OCI-LY1 (cell line): ENCODE results near the gene ADTRP.

Experiments
- H2AFZ ChIP-seq: fragments of 200-600 bp; sonication (generic), shearing (Covaris generic); 2 replicates; pipeline ENCODE4 v1.6.0; 2014; ENCODE audit warnings: antibody characterized with exemption, mild to moderate bottlenecking, low read length
- H3F3A ChIP-seq: fragments of 200-600 bp; sonication (generic), shearing (Covaris generic); 2 replicates; pipeline ENCODE4 v1.6.0; 2014; ENCODE audit warnings: mild to moderate bottlenecking, antibody characterized with exemption, low read length, moderate library complexity; ENCODE audit not compliant: insufficient read depth
- H3K27ac ChIP-seq: fragments of 200-600 bp; sonication (generic); 2 replicates; pipeline ENCODE4 v1.5.1; 2014; ENCODE audit warnings: low read length, mixed run types, mild to moderate bottlenecking, low read depth; ENCODE audit not compliant: poor library complexity, severe bottlenecking
- H3K27me3 ChIP-seq: fragments of 200-600 bp; sonication (generic); 2 replicates; pipeline ENCODE4 v1.6.0; 2014; ENCODE audit warnings: antibody characterized with exemption, mild to moderate bottlenecking, low read length, moderate library complexity; ENCODE audit not compliant: insufficient read depth
- H3K36me3 ChIP-seq: fragments of 200-600 bp; sonication (generic); 2 replicates; pipeline ENCODE4 v1.6.1; 2014; ENCODE audit warnings: mild to moderate bottlenecking, antibody characterized with exemption, low read length, moderate library complexity, mixed read lengths; ENCODE audit not compliant: insufficient read depth
- H3K4me1 ChIP-seq: fragments of 200-600 bp; sonication (generic); 2 replicates; pipeline ENCODE4 v1.5.1; 2014; ENCODE audit warnings: mild to moderate bottlenecking, low read length, moderate library complexity; ENCODE audit not compliant: insufficient read depth, severe bottlenecking
- H3K4me2 ChIP-seq: fragments of 200-600 bp; sonication (generic), shearing (Covaris generic); 2 replicates; pipeline ENCODE4 v1.6.1; 2014; ENCODE audit warnings: low read length
- H3K4me3 ChIP-seq: fragments of 200-600 bp; sonication (generic); 2 replicates; pipeline ENCODE4 v1.5.1; 2014; ENCODE audit warnings: low read length, low read depth, mild to moderate bottlenecking, mixed read lengths; ENCODE audit not compliant: poor library complexity, severe bottlenecking
- H3K79me2 ChIP-seq: fragments of 200-600 bp; shearing (Covaris generic); 2 replicates; pipeline ENCODE4 v1.6.1; 2016; ENCODE audit warnings: mixed run types, low read length, mixed read lengths; ENCODE audit not compliant: insufficient read depth
- H3K9ac ChIP-seq: fragments of 200-600 bp; sonication (generic), shearing (Covaris generic); 2 replicates; pipeline ENCODE4 v1.6.1; 2014; ENCODE audit warnings: mild to moderate bottlenecking, low read length, mixed read lengths
- H3K9me2 ChIP-seq: fragments of 200-600 bp; sonication (generic), shearing (Covaris generic); 2 replicates; pipeline ENCODE4 v1.6.1; 2014; ENCODE audit warnings: low read depth, mild to moderate bottlenecking, low read length, mixed read lengths
- H3K9me3 ChIP-seq: fragments of 200-600 bp; shearing (Covaris generic); 2 replicates; pipeline ENCODE4 v1.6.1; 2014; ENCODE audit warnings: low read length, mixed read lengths
- H4K20me1 ChIP-seq: fragments of 200-600 bp; sonication (generic), shearing (Covaris generic); 2 replicates; pipeline ENCODE4 v1.6.0; 2016; ENCODE audit warnings: mild to moderate bottlenecking, low read length; ENCODE audit not compliant: insufficient read depth
- EZH2 ChIP-seq: fragments of 200-600 bp; sonication (generic), shearing (Covaris generic); IDR thresholded peaks from 2 replicates; pipeline ENCODE4 v1.8.0; 2017; ENCODE audit warnings: borderline replicate concordance, mixed run types, mild to moderate bottlenecking, antibody characterized with exemption, low read length, moderate library complexity, mixed read lengths
- TF ChIP-seq, protein P1 (sequence below): fragments of 200-600 bp; sonication (generic), shearing (Covaris generic); IDR thresholded peaks from 2 replicates; pipeline ENCODE4 v1.5.1; 2017; ENCODE audit warnings: mild to moderate bottlenecking, antibody characterized with exemption, low read length, moderate library complexity, mixed read lengths

The ADTRP gene

DNA sequence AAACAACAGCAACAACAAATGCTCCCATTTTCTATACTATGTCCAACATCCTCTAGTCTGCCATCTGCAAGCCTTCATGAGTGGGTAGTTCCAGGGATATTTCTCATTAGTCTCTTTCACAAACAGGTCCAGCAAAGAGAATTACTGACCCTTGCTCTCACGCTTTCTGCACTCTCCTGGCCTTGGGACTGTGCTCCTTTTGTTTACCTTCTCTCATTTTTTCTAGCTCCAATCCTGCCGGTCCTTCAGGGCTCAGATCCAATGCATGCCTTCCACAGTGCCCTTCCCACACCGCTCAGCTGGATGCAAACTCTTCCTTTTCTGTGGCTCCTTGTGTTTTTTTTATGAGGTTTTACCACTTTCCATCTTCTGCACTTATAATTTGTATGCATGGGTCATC, 47.2 kb downstream of the ADTRP start:
- Histone ChIP-seq H3K4me1 (peaks cover 25% of the 10 kb centered on the region), H3K4me2 (no peak overlapping the region), H3K27ac (no peak overlapping the region)

DNA sequence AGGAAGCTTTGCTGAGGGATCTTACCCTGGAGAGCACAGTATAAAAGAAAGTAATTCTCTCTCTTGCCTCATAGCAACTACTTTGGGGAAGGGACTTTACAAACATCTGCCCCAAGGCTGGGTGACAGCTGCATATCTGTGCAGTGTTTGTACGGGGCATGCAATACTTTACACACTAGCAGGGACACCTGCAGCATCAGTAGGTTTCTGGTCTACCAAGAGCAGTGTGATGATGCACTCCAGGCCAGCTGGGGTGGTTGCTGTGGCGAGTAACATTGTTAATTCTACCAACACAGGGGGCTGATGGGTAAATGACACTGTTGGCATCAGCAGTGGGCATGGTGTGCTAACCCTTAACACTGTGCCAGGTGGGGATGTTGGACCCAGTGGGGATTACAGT, 48.0 kb downstream of the ADTRP start:
- no peaks in the 10 kb centered on the region for H4K20me1 ChIP-seq
- H3K27me3 ChIP-seq, result no peaks in the 10 kb centered on the region; the same call in 1 of the 2 replicates
- H3K9me3 ChIP-seq, result no peaks in the 10 kb centered on the region
- H3K27ac ChIP-seq, result no peak overlapping the region
- H2AFZ ChIP-seq, result no peak overlapping the region
- TF ChIP-seq, protein P1, sequence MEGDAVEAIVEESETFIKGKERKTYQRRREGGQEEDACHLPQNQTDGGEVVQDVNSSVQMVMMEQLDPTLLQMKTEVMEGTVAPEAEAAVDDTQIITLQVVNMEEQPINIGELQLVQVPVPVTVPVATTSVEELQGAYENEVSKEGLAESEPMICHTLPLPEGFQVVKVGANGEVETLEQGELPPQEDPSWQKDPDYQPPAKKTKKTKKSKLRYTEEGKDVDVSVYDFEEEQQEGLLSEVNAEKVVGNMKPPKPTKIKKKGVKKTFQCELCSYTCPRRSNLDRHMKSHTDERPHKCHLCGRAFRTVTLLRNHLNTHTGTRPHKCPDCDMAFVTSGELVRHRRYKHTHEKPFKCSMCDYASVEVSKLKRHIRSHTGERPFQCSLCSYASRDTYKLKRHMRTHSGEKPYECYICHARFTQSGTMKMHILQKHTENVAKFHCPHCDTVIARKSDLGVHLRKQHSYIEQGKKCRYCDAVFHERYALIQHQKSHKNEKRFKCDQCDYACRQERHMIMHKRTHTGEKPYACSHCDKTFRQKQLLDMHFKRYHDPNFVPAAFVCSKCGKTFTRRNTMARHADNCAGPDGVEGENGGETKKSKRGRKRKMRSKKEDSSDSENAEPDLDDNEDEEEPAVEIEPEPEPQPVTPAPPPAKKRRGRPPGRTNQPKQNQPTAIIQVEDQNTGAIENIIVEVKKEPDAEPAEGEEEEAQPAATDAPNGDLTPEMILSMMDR, result no peak
- no peak for TF ChIP-seq EZH2
- no peaks in the 10 kb centered on the region for H3K36me3 ChIP-seq
- H3K4me3 ChIP-seq, result no peak overlapping the region
- H3K9ac ChIP-seq, result no peak overlapping the region
- H3F3A ChIP-seq, result no peaks in the 10 kb centered on the region
- H3K4me1 ChIP-seq, result peaks cover 25% of the 10 kb centered on the region
- H3K4me2 ChIP-seq, result no peak overlapping the region
- H3K9me2 ChIP-seq, result no peaks in the 10 kb centered on the region
- no peaks in the 10 kb centered on the region for H3K79me2 ChIP-seq

More for the DNA sequence above, 47.2 kb downstream of the ADTRP start:
- Histone ChIP-seq H3K4me3 (no peak overlapping the region), H4K20me1 (no peaks in the 10 kb centered on the region), H3K79me2 (no peaks in the 10 kb centered on the region), H3F3A (no peaks in the 10 kb centered on the region), H3K9me2 (no peaks in the 10 kb centered on the region), H3K36me3 (no peaks in the 10 kb centered on the region), H3K27me3 (no peaks in the 10 kb centered on the region; the same call in 1 of the 2 replicates), H3K9me3 (no peaks in the 10 kb centered on the region), H3K9ac (no peak overlapping the region), H2AFZ (no peak overlapping the region)
- TF ChIP-seq, protein P1, result no peak
- TF ChIP-seq EZH2, result no peak

DNA sequence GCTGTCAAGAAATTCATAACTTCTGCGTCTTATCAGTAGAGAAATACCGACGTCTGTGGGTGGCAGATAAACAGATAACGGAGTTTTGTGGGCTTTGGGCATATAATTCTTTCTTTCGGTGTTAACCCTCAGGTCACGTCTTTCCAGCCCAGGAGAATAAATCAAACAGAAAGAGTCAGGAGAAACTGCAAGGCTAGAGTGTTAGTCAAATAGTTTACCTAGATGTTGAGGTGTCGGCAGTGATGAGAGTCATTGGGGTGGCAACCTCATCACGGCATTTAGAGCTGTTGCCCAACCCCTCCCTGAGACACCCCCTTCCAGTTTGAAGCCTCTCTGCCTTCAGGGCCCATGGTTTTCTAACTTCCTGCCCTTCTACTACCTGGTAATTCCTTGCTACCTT, 49.5 kb downstream of the ADTRP start:
- H4K20me1 ChIP-seq, result no peaks in the 10 kb centered on the region
- H2AFZ ChIP-seq, result no peak overlapping the region
- no peaks in the 10 kb centered on the region for H3K36me3 ChIP-seq
- H3K4me2 ChIP-seq, result no peak overlapping the region
- H3K9me2 ChIP-seq, result no peaks in the 10 kb centered on the region
- H3K79me2 ChIP-seq, result no peaks in the 10 kb centered on the region
- TF ChIP-seq, protein P1, result no peak
- TF ChIP-seq EZH2, result no peak
- H3K27ac ChIP-seq, result no peak overlapping the region
- no peak overlapping the region for H3K4me3 ChIP-seq
- peaks cover 25% of the 10 kb centered on the region for H3K4me1 ChIP-seq
- H3K9me3 ChIP-seq, result no peaks in the 10 kb centered on the region
- H3K9ac ChIP-seq, result no peak overlapping the region
- no peaks in the 10 kb centered on the region; the same call in 1 of the 2 replicates for H3K27me3 ChIP-seq
- no peaks in the 10 kb centered on the region for H3F3A ChIP-seq
